A204.1 (cell line): Measurements from ENCODE around the gene CDC42BPG.
A peak's percentile ranks its signal among the peaks of the same experiment; 100 is the strongest.

ENCODE experiments used
- FAIRE-seq: peaks from 2 replicates; lab custom pipeline; 2012; peaks lifted over from hg19 to GRCh38; lab: Jason Lieb, UNC

Gene CDC42BPG

GRCh38 chr11:64789331-64790204, 54.9 kb downstream of the CDC42BPG start:
- no peak for FAIRE-seq

GRCh38 chr11:64788321-64789215, 55.9 kb downstream of the CDC42BPG start:
- FAIRE-seq = no peak

GRCh38 chr11:64787526-64788320, 56.7 kb downstream of the CDC42BPG start:
- FAIRE-seq = no peak

GRCh38 chr11:64786308-64786707, 58.1 kb downstream of the CDC42BPG start:
- FAIRE-seq = no peak

GRCh38 chr11:64784813-64785581, 59.5 kb downstream of the CDC42BPG start:
- no peak for FAIRE-seq

- peak; percentile 99 for FAIRE-seq
These were observed 65.8 kb downstream of the CDC42BPG start, which contains the start of gene SF1 for GRCh38 chr11:64778473-64779298. Gene SF1 (minus strand): TSS chr11:64778542. CDS start chr11:64778392, 150 bp downstream.

GRCh38 chr11:64778223-64778472, 66.3 kb downstream of the CDC42BPG start:
- FAIRE-seq = no peak

GRCh38 chr11:64777449-64778222, 66.8 kb downstream of the CDC42BPG start:
- no peak for FAIRE-seq

GRCh38 chr11:64776875-64777274, 67.6 kb downstream of the CDC42BPG start:
- no peak for FAIRE-seq

GRCh38 chr11:64776425-64776824, 68.0 kb downstream of the CDC42BPG start:
- FAIRE-seq = no peak

GRCh38 chr11:64774144-64774543, 70.3 kb downstream of the CDC42BPG start:
- no peak for FAIRE-seq
